Natural killer cell (primary cell): ENCODE results near the gene AGR3. TPM values are rescaled to one million over a fixed set of nuclear protein-coding genes. Genes with fewer than 3 reads are reported as not detected.

Experiments
- ATAC-seq, 3 donors: fragments of 150-1000 bp in 2 of 3; fragments of 200-7000 bp in 1 of 3; cut with Tn5 transposase; 1 replicate in 1 of 3; 2 replicates in 2 of 3; pipeline ENCODE4 v1.10.0; 2021; ENCODE audit warnings: mild to moderate bottlenecking in 2 of 3, moderate library complexity in 2 of 3
- DNase-seq, 2 donors: peaks; one replicate each; pipeline versions ENCODE4 v3.0.0 to v3.0.0-alpha.2; 2013 to 2021; ENCODE audit warnings: mixed read lengths in 1 of 2
- H3K27ac ChIP-seq: one replicate; pipeline ENCODE4 v1.5.1; 2013; ENCODE audit warnings: mild to moderate bottlenecking, low read length
- H3K27me3 ChIP-seq: one replicate; pipeline ENCODE4 v1.6.1; 2013; ENCODE audit warnings: low read length; ENCODE audit not compliant: control insufficient read depth, insufficient read depth
- H3K36me3 ChIP-seq: one replicate; pipeline ENCODE4 v1.6.1; 2013; ENCODE audit warnings: low read length; ENCODE audit not compliant: control insufficient read depth, insufficient read depth
- H3K4me1 ChIP-seq: one replicate; pipeline ENCODE4 v1.6.1; 2013; ENCODE audit warnings: low read length; ENCODE audit not compliant: control insufficient read depth, insufficient read depth
- H3K4me3 ChIP-seq: one replicate; pipeline ENCODE4 v1.5.1; 2013; ENCODE audit warnings: low read length
- H3K9me3 ChIP-seq: one replicate; pipeline ENCODE4 v1.6.1; 2013; ENCODE audit warnings: low read length; ENCODE audit not compliant: control insufficient read depth, insufficient read depth
- H3K27ac Mint-ChIP-seq, 2 donors: one replicate each; pipeline ENCODE4 v1.8.0; 2022; ENCODE audit warnings: mild to moderate bottlenecking in 2 of 2, mixed read lengths in 2 of 2, moderate library complexity in 1 of 2
- H3K27me3 Mint-ChIP-seq, 2 donors: one replicate each; pipeline ENCODE4 v1.8.0; 2022; ENCODE audit warnings: low read depth in 2 of 2, mixed read lengths in 2 of 2
- H3K36me3 Mint-ChIP-seq: one replicate; pipeline ENCODE4 v1.8.0; 2022; ENCODE audit warnings: mixed read lengths
- H3K4me1 Mint-ChIP-seq, 2 donors: one replicate each; pipeline ENCODE4 v1.8.0; 2022; ENCODE audit warnings: mixed read lengths in 2 of 2
- H3K4me3 Mint-ChIP-seq: one replicate; pipeline ENCODE4 v1.8.0; 2022; ENCODE audit warnings: mild to moderate bottlenecking, moderate library complexity, mixed read lengths
- H3K9me3 Mint-ChIP-seq, 2 donors: one replicate each; pipeline ENCODE4 v1.8.0; 2022; ENCODE audit warnings: mixed read lengths in 2 of 2
- CTCF ChIP-seq: fragments of 200-600 bp; IDR thresholded peaks from one replicate; pipeline ENCODE4 v1.8.0; 2022; ENCODE audit warnings: antibody characterized with exemption
- WGBS: methylation state at CpG from one replicate; pipeline ENCODE4 v1.1.7; 2013; ENCODE audit warnings: missing lambda C conversion rate; ENCODE audit not compliant: insufficient coverage; 5-methylcytosine and 5-hydroxymethylcytosine counted together
- intact Hi-C: fragments of 100-400 bp; cut with micrococcal nuclease; formaldehyde crosslinking; loops from one replicate; pipeline ENCODE4 v1.14.2; 2022
- total RNA-seq, 4 donors: library from RNA; stranded (reverse); fragments of 120-200 nt in 1 of 4; gene quantifications; one replicate each; pipeline versions ENCODE4 v1.2.3 to v1.2.4, GENCODE V29; 2013 to 2022

The AGR3 gene
- total RNA-seq, 3 donors from 2014 or later (not counting 1 experiment from before 2014, with no cell fraction given) = not detected

GRCh38 chr7:16838891-16839290, 42.9 kb downstream of the AGR3 start:
- DNase-seq = no peak

GRCh38 chr7:16838386-16838785, 43.4 kb downstream of the AGR3 start:
- TF ChIP-seq CTCF = no peak
- H3K27me3 ChIP-seq = no peaks in the 10 kb centered on the region
- no peaks in the 10 kb centered on the region for H3K9me3 ChIP-seq
- H3K4me1 ChIP-seq = no peaks in the 10 kb centered on the region
- no peak overlapping the region for H3K4me3 Mint-ChIP-seq
- no peaks in the 10 kb centered on the region for H3K36me3 ChIP-seq
- ATAC-seq (no peak), DNase-seq (no peak)
- no peaks in the 10 kb centered on the region for H3K36me3 Mint-ChIP-seq
- no peaks in the 10 kb centered on the region for H3K4me1 Mint-ChIP-seq
- H3K27me3 Mint-ChIP-seq = peaks cover 0 to 20% of the 10 kb centered on the region in 2 donors
- no peak overlapping the region for H3K4me3 ChIP-seq
- no peak overlapping the region for H3K27ac Mint-ChIP-seq
- H3K9me3 Mint-ChIP-seq = no peaks in the 10 kb centered on the region
- 67% methylated on average over 2 of the region's 3 CpGs for WGBS
- H3K27ac ChIP-seq = no peak overlapping the region
- intact Hi-C loops = no loop called here

More at GRCh38 chr7:16838891-16839290, 42.9 kb downstream of the AGR3 start:
- Mint-ChIP-seq H3K4me1 (no peaks in the 10 kb centered on the region), H3K4me3 (no peak overlapping the region), H3K27ac (no peak overlapping the region), H3K36me3 (no peaks in the 10 kb centered on the region), H3K27me3 (peaks cover 0 to 20% of the 10 kb centered on the region in 2 donors), H3K9me3 (no peaks in the 10 kb centered on the region)
- Histone ChIP-seq H3K36me3 (no peaks in the 10 kb centered on the region), H3K4me1 (no peaks in the 10 kb centered on the region), H3K27me3 (no peaks in the 10 kb centered on the region), H3K9me3 (no peaks in the 10 kb centered on the region), H3K27ac (no peak overlapping the region), H3K4me3 (no peak overlapping the region)
- 89% methylated on average over 1 of the region's 1 CpG for WGBS
- no peak for TF ChIP-seq CTCF
- ATAC-seq = no peak
- intact Hi-C loops = no loop called here

GRCh38 chr7:16836481-16836880, 45.3 kb downstream of the AGR3 start:
- H3K4me3 ChIP-seq = no peak overlapping the region
- H3K27me3 Mint-ChIP-seq = peaks cover 0 to 20% of the 10 kb centered on the region in 2 donors
- H3K36me3 ChIP-seq = no peaks in the 10 kb centered on the region
- ATAC-seq (no peak), DNase-seq (no peak)
- H3K9me3 Mint-ChIP-seq = no peaks in the 10 kb centered on the region
- H3K27ac Mint-ChIP-seq = no peak overlapping the region
- H3K27ac ChIP-seq = no peak overlapping the region
- H3K9me3 ChIP-seq = no peaks in the 10 kb centered on the region
- no peak for TF ChIP-seq CTCF
- H3K4me1 ChIP-seq = no peaks in the 10 kb centered on the region
- H3K4me3 Mint-ChIP-seq = no peak overlapping the region
- H3K27me3 ChIP-seq = no peaks in the 10 kb centered on the region
- intact Hi-C loops = no loop called here
- no peaks in the 10 kb centered on the region for H3K4me1 Mint-ChIP-seq
- 78% methylated on average over 4 of the region's 5 CpGs for WGBS
- H3K36me3 Mint-ChIP-seq = no peaks in the 10 kb centered on the region

GRCh38 chr7:16833373-16833772, 48.4 kb downstream of the AGR3 start:
- intact Hi-C loops = no loop called here
- no peak for TF ChIP-seq CTCF
- 89% methylated on average over 1 of the region's 1 CpG for WGBS
- Histone ChIP-seq H3K9me3 (no peaks in the 10 kb centered on the region), H3K4me1 (no peaks in the 10 kb centered on the region), H3K4me3 (no peak overlapping the region), H3K27ac (no peak overlapping the region), H3K36me3 (no peaks in the 10 kb centered on the region), H3K27me3 (no peaks in the 10 kb centered on the region)
- no peaks in the 10 kb centered on the region for H3K4me1 Mint-ChIP-seq
- no peak for ATAC-seq
- peaks cover 2 to 5% of the 10 kb centered on the region in 2 donors for H3K9me3 Mint-ChIP-seq
- no peaks in the 10 kb centered on the region for H3K36me3 Mint-ChIP-seq
- H3K27me3 Mint-ChIP-seq = peaks cover 4 to 20% of the 10 kb centered on the region in 2 donors
- H3K4me3 Mint-ChIP-seq = no peak overlapping the region
- DNase-seq = no peak
- no peak overlapping the region for H3K27ac Mint-ChIP-seq
